ENCODE results near the gene GLT6D1.
"Not testable (repeated sequence)": the region's sequence is repeated elsewhere in the genome, so short reads cannot be mapped to it uniquely, and the experiment has no call there.

GLT6D1 gene

DNA sequence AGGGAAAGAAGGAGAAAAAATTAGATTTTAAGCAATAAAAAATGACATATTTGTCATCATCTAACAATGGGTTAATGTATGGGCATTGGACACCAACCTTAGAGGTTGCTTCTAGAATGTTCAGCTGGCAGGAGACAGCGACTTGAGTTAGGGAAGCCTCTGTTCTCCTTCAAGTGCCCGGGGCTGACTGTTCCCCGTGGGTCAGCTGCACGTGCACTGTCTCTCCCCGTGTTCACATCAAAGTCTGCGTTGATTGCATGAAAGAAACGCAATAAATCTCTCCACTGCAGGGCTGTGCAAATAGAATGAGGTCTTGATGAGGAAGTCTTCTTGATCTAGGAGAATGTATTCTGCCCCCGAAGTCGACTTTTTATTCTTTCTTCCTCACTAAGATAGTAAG lies at the start of gene GLT6D1:
TSS of gene GLT6D1 (minus strand) at position 345 of the 400 bp plus-strand sequence. CDS start 353 bp downstream, outside the sequence.
- no peak for DNase-seq (ENCODE audit: low spot score)

DNA sequence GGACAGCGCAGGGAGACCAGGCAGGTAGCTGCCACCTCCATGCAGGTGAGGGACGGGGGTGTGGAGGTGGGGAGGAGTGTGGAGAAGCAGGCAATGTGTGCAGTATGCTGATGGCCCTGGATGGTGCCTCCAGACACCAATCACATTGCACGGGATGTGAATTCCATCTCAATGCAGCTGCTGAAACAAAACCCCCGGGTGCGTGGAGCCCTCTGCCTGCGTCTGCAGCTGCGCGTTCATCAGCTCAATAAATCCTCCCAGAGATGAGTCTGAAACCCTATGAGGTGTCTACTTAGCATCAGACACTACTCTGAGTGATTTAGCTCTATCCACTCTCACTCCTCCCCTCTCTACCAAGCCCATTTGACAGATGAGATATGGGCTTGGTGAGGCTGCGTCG lies 49.7 kb upstream of the GLT6D1 start:
- no peak for DNase-seq (ENCODE audit: low spot score)

- no peak for DNase-seq (ENCODE audit: low spot score)
These were observed 47.9 kb upstream of the GLT6D1 start for GRCh38 chr9:135687216-135687615.

GRCh38 chr9:135684691-135685090 lies 45.4 kb upstream of the GLT6D1 start:
- DNase-seq (ENCODE audit: low spot score): no peak

- DNase-seq (ENCODE audit: low spot score): no peak
These were observed 44.2 kb upstream of the GLT6D1 start for GRCh38 chr9:135683401-135684034.

GRCh38 chr9:135681161-135681560 lies 41.8 kb upstream of the GLT6D1 start:
- DNase-seq (ENCODE audit: low spot score): no peak

DNA sequence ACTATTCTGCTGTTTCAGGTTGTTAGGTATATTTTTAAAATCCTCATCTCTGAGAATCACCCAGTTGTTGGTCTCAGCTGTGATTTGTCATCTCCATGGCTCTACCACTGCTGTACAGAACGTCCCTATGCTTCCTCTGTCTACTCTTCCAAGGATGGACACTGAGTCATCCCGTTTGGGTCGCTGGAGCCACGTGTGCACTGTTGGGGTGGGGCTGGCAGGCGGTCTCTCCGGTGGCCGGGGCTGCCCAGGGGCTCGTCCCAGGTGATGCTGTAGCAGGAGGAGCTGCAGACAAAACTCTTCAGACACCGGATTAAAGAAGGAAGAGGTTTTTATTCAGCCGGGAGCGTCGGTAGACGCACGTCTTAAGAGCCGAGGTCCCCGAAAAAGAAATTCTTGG lies 40.7 kb upstream of the GLT6D1 start:
- no peak for DNase-seq (ENCODE audit: low spot score)

DNA sequence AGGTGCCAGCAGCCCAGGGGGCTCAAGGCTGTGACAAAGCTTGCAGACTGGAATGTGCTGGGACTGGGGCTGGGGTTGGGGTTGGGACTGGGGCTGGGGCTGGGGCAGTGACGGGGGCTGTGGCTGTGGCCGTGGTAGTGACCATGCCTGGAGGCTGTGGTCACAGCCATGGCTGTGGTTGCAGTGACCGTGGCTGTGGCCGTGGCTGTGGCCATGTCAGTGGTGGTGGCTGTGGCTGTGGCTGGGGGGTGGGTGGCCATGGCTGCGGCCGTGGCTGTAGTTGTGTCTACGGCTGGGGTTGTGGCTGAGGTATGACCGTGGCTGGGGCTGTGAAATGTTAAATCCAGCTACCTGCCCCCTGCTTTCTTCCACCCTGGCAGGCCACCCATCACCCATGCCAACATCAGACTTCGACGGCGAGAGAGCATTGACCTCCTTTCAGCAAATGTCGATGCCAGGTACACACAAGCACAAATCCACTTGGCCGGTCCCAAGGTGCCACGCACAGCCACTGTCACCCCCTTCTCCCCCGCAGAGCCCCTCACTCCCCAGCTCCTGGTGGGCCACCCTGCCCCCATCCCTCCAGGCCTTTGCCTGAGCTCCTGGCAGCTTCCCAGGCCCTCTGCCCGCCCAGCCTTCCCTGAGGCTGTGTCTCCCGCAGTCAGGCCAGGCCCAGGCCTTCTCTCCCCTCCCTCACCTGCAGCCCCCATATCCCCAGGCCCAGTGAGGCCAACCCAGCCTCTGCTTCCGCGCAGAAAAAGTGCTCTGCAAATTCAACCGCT lies 39.1 kb upstream of the GLT6D1 start:
- DNase-seq (ENCODE audit: low spot score): no peak

- no peak for DNase-seq (ENCODE audit: low spot score)
These were observed 38.4 kb upstream of the GLT6D1 start for GRCh38 chr9:135677641-135678168.

- DNase-seq (ENCODE audit: low spot score): no peak
These were observed 37.6 kb upstream of the GLT6D1 start for GRCh38 chr9:135676891-135677290.

DNA sequence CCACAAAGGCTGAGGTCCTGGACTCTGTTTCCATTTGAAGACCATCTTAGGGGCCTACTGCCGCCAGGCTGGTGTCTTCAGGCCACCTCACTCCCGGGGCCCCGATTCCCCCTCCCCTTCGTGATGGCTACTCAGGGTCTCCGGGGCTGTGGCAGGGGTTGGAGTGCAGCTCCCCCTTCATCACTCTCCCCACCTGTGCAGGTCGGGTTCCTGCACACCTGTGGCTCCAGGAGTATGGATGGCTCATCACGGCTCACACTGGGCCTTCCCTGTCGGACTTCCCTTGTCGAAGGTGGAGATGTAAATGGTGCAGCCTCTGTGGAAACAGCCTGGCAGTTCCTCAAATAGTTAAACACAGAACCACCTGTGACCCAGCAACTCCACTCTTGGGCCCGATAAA lies 35.6 kb upstream of the GLT6D1 start:
- no peak for DNase-seq (ENCODE audit: low spot score)

- DNase-seq (ENCODE audit: low spot score): no peak
These were observed 34.6 kb upstream of the GLT6D1 start for GRCh38 chr9:135673941-135674340.

GRCh38 chr9:135672786-135673185 lies 33.4 kb upstream of the GLT6D1 start:
- DNase-seq (ENCODE audit: low spot score): not testable (repeated sequence)

DNA sequence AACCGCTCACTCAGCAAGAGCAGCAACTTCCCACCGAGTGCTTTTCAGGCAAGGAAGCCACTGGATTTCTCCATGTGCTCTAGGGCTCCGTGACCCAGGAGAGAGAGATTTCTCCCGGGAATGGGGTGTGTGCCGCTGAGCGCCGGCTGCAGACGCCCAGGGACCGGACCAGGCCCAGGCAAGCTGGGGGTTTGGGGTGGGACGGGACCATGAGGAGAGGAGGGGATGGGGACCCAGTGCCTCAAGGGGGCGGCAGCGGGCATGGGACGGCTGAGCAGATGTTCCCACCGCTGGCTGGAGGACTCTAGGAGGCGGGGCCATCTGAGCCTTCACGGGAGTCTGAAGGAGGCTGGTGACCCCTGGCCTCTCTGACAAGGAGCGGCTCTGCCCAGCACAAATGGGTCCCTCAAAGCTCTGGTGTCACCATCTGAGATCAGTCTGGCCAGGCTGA lies 32.3 kb upstream of the GLT6D1 start:
- peak; percentile 93 for DNase-seq (ENCODE audit: low spot score)

DNA sequence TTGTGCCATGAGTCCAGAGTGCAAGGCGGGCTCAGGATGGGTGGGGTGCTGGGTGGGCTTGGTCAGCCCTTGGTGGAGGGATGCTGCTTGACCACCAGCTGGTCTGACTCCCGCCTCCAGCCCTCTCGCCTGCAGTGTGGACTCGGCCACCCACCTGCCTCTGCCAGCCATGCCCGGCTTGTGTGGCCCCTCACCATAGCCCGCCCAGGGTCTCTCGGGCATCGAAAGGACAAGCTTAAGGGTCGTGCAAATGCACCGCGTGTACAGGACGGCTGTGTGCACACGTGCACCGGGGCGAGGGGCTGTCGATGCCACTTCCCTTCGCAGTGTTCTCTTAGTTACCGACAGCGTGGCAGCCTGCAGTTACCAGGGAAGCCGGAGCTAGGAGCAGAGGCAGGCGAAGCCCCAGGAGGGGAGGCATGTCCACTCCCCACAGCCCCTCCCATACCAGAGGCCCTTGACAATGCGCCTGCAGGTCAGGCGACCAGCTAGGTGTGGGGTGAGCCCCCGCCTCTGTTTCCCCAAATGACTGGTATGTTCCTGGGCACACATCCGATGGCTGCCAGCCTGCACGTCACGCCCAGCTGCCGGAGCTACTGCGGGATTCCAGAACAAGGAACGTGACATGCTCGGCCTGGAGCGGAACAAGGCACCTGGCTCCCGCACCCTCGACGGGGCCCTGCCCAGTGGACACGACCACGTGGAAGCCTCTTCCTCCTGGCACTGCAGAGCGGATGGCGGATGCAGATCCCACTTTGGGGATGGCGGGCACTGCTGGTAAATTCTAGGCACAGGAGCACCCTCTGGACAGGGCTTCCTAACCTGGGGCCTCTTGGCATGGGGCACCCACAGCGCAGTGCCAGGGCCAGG lies 31.6 kb upstream of the GLT6D1 start:
- DNase-seq (ENCODE audit: low spot score): no peak

GRCh38 chr9:135669616-135670285 lies 30.4 kb upstream of the GLT6D1 start:
- peak; percentile 4 for DNase-seq (ENCODE audit: low spot score)

DNA sequence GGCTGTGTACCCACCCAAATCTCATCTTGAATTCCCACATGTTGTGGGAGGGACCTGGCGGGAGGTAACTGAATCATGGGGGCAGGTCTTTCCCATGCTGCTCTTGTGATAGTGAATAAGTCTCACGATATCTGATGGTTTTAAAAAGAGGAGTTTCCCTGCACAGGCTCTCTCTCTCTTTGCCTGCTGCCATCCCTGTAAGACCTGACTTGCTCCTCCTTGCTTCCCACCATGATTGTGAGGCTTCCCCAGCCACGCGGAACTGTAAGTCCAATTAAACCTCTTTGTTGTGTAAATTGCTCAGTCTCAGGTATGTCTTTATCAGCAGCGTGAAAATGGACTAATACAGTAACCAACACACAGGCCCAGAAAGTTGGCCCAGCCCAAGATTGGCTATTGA lies 29.7 kb upstream of the GLT6D1 start:
- DNase-seq (ENCODE audit: low spot score): not testable (repeated sequence)

GRCh38 chr9:135667463-135668001 lies 28.2 kb upstream of the GLT6D1 start:
- DNase-seq (ENCODE audit: low spot score): peak; percentile 4

GRCh38 chr9:135666534-135667462 lies 27.5 kb upstream of the GLT6D1 start:
- DNase-seq (ENCODE audit: low spot score): peak; percentile 4

- peak; percentile 5 for DNase-seq (ENCODE audit: low spot score)
These were observed 26.5 kb upstream of the GLT6D1 start for GRCh38 chr9:135665795-135666189.

Data from iPS-NIHi11 (cell line).